A549 (cell line): ENCODE results near the gene RTP2.

Experiments used
- CHD4 ChIP-seq: fragments of 200-600 bp; sonication (generic); IDR thresholded peaks from 2 replicates; pipeline ENCODE4 v1.6.1; 2016; ENCODE audit warnings: antibody characterized with exemption, mild to moderate bottlenecking, borderline replicate concordance
- EP300 ChIP-seq, 2 experiments: fragments of >200 bp; sonication (Bioruptor Twin); formaldehyde crosslinking; IDR thresholded peaks; 2 replicates in 1 of 2; 3 replicates in 1 of 2; pipeline ENCODE4 v1.6.1; 2016 to 2017
- POLR2A ChIP-seq: IDR thresholded peaks from 2 replicates; pipeline ENCODE4 v1.6.1; 2012; ENCODE audit warnings: mild to moderate bottlenecking, low read length
- RFX5 ChIP-seq: fragments of 450-650 bp; IDR thresholded peaks from 2 replicates; pipeline ENCODE4 v1.7.1; 2014; ENCODE audit warnings: antibody characterized with exemption, mild to moderate bottlenecking, moderate library complexity
- TF ChIP-seq, protein P1 (sequence below): fragments of >200 bp; sonication (Bioruptor Twin); formaldehyde crosslinking; IDR thresholded peaks from 3 replicates; pipeline ENCODE4 v1.5.1; 2016

DNA sequence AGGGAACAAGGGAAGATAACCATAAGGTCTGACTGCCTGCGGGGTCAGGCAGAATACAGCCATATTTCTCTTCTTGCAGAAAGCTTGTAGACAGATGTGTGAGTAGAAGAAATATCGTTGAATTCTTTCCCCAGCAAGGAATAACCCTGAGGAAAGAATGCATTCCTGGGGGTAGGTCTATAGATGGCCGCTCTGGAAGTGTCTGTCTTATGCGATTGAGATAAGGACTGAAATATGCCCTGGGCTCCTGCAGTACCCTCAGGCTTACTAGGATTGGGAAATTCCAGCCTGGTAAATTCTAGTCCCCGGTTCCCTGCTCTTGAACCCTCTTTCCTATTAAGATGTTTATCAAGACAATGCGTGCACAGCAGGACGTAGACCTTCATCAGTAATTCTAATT lies 16.4 kb downstream of the RTP2 start:
- no peak for TF ChIP-seq RFX5
- TF ChIP-seq EP300 (IDR thresholded peaks at IDR 0.05) = no peak
- TF ChIP-seq POLR2A = no peak
- TF ChIP-seq, protein P1, sequence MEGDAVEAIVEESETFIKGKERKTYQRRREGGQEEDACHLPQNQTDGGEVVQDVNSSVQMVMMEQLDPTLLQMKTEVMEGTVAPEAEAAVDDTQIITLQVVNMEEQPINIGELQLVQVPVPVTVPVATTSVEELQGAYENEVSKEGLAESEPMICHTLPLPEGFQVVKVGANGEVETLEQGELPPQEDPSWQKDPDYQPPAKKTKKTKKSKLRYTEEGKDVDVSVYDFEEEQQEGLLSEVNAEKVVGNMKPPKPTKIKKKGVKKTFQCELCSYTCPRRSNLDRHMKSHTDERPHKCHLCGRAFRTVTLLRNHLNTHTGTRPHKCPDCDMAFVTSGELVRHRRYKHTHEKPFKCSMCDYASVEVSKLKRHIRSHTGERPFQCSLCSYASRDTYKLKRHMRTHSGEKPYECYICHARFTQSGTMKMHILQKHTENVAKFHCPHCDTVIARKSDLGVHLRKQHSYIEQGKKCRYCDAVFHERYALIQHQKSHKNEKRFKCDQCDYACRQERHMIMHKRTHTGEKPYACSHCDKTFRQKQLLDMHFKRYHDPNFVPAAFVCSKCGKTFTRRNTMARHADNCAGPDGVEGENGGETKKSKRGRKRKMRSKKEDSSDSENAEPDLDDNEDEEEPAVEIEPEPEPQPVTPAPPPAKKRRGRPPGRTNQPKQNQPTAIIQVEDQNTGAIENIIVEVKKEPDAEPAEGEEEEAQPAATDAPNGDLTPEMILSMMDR = no peak
- no peak for TF ChIP-seq CHD4
